Smooth muscle cell of the brain vasculature (primary cell): ENCODE data around the gene CMTM8.
"Not testable (repeated sequence)": the region's sequence is repeated elsewhere in the genome, so short reads cannot be mapped to it uniquely, and the experiment has no call there.

ENCODE experiments used
- DNase-seq: peaks from one replicate; pipeline ENCODE4 v3.0.0-alpha.2; 2012; ENCODE audit warnings: low read depth, low spot score

CMTM8 gene

DNA sequence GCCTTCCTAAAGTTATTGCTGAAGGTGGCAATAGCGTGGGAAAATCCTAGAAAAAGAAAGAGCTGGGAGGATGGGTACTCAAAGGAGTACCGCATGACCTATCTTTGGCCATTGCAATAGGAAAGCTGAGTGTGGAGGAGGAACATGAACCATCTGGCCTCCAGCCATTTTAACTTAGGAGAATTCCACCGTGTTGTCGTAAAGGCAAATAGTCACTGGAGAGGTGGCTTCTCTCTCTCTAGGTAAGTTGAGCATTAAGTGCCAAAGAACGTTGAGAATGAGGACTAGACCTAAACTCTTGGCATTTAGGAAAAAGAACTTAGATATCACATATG lies 137.1 kb downstream of the CMTM8 start:
- no peak for DNase-seq

DNA sequence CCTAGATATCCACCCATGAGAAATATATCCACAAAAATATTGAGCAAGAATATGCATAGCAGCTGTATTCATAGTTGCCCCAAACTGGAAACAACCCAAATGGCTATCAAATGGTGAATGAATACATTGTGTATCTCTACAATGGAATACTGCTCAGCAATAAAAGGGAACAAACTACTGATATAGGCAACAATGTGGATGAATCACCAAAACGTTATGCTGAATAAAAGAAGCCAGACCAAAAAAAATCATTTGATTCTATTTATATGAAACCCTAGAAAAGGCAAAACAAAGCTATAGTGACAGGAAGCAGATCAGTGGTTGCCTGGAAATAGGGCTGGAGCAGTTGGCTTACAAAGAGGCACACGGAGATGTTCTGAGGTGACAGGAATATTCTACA lies 137.6 kb downstream of the CMTM8 start:
- no peak for DNase-seq

DNA sequence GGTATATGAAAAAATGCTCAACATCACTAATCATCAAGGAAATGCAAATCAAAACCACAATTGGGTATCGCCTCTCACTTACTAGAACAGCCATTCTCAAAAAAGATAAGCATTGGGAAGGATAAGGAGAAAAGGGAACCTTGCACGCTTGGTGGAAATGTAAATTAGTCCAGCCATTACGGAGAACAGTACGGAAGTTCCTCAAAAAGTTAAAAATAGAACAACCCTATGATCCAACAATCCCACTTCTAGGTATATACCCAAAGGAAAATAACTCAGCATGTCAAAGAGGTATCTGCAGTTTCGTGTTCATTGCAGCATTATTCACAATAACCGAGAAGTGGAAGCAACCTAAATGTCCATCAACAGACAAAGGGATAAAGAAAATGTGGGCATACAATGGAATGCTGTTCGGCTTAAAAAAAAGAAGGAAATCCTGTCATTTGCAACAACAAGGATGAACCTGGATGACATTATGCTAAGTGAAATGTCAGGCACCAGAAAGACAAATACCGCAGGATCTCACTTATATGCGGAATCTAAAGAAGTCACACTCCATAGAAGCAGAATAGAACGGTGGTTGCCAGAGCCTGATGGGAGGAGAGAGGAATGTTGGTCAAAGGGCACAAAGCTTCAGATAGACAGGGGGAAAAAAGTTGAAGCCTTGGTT lies 141.5 kb downstream of the CMTM8 start:
- DNase-seq, result no peak

DNA sequence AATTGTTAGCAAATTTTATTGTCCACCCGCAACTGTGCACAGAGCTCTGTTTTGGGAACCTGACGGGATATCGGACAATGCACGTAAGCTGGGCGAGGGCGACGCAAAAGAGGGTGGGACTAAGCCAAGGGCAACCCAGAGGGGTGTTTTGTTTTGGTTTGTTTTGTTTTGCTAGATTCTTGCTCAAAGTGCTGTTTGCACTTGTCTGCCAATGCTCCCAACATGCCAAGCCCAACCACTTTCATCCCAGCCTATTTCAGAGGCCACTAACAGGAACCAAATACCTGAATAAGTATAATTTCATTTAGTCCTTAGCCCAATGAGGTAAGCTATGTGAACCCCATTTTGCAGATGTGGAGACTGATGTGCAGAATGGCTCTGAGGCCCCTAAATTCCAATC lies 143.4 kb downstream of the CMTM8 start:
- DNase-seq, result no peak

DNA sequence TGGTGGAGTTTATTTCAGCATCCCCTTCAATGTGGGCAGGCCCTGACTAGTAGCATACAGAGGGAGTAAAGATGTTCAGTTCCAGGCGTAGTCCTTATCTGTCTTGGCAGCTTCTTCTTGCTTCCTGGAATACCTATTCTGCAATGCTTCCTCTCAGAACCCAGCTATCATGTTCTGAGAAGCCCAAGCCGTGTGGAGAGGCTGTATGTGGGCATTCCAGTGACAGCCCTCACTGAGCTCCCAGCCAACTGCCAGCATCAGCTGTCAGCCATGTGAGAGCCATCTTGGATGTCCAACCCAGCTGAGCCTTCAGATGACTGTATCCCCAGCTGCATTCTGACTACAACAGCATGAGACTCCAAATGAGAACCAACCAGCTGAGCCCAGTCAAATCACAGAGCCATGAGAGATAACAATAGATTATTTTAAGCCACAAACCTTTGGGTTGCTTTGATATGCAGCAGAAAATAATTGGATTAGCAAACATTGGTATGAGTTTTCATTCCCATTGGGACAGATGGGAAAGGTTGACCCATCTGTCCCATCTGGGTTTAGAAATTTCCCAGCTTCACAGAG lies 144.7 kb downstream of the CMTM8 start:
- DNase-seq, result no peak

DNA sequence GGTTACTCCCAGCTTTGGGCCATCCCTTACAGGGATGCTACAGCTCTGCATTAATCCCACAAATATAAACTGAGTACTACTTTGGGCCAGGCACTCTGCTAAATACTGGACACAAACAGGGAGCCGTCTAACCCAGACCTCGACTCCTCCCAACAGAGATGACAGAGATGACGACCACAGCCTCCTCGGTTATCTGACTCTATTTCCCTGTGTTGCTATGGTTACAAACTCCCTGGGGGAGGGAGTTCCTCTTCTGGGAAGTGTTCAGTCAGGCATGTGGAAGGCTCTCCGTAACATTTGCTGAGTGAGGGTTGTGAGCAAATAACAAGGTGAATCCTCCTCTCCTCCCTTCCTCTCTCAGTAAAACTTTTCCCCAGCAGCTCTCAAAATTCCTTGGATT lies 146.5 kb downstream of the CMTM8 start:
- no peak for DNase-seq

DNA sequence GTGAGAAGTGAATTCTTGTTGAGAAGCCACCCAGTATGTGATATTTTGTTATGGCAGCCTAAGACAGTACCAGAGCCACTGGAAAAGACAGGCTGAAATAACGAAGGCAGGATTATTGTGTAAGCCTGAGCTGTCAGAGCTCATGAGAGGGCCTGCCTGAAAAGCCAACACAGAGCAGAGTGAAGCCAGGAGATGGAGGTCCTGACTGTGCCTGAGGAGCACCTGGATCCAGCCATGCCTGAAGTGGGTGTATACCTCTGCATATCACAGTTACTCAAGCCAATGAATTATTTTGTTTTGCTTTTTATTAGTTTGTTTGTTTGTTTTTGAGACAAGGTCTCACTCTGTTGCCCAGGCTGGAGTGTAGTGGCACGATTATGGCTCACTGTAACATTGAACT lies 149.0 kb downstream of the CMTM8 start:
- DNase-seq, result no peak

DNA sequence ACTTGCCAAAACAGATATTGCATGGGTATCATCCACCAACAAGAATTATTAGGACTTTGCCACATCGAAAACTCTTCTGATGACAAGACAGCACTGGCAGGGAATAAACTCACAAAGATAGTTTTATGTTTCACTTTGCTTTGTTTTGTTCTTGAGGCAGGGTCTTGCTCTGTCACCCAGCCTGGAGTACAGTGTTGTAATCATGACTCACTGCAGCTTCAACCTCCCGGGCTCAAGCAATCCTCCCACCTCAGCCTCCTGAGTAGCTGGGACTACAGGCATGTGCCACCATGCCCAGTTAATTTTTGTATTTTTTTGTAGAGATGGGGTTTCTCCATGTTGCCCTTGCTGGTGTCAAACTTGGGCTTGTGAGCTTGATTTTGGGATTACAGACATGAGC lies 151.1 kb downstream of the CMTM8 start:
- not testable (repeated sequence) for DNase-seq

DNA sequence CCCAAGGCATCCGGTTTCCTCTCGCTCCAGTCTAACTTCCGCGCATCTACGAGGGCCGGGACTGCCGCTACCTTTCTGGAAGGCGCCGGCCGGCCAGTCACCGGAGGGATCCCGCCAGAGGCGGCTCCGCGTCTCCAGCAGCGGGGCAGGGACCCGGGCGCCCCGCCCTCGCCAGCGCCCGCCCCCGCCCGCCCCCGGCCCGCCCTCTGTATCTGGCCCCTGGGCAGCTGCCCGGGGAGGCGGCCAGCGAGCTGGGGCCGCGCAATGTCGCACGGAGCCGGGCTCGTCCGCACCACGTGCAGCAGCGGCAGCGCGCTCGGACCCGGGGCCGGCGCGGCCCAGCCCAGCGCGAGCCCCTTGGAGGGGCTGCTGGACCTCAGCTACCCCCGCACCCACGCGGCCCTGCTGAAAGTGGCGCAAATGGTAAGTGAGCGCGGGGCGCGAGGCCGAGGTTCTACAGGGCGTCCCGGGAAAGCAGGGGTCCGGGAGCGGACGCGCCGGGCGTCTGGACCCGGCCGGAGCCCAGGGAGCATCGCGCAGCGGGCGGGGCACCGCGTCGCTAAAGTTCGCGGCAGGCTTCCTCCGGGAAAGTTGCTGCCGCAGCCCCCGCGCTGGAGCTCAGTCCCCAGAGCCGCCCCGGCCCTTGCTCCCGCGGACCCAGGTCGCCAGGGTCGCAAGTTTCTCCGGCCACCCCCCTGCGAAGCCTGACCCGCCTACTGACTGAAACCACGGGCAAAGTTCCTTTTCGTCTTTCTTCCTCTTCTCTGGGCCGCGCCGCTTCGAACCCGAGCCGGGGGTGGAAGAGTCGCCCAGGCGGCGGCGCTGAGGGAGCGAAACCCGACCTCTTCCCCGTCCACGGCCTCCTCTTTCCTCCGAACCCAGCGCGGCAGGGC lies 153.4 kb downstream of the CMTM8 start, which contains the start of gene CMTM7:
Gene CMTM7 (plus strand): TSS at position 211 of the 893 bp plus-strand sequence. CDS start 54 bp downstream, at position 265.
- no peak for DNase-seq

DNA sequence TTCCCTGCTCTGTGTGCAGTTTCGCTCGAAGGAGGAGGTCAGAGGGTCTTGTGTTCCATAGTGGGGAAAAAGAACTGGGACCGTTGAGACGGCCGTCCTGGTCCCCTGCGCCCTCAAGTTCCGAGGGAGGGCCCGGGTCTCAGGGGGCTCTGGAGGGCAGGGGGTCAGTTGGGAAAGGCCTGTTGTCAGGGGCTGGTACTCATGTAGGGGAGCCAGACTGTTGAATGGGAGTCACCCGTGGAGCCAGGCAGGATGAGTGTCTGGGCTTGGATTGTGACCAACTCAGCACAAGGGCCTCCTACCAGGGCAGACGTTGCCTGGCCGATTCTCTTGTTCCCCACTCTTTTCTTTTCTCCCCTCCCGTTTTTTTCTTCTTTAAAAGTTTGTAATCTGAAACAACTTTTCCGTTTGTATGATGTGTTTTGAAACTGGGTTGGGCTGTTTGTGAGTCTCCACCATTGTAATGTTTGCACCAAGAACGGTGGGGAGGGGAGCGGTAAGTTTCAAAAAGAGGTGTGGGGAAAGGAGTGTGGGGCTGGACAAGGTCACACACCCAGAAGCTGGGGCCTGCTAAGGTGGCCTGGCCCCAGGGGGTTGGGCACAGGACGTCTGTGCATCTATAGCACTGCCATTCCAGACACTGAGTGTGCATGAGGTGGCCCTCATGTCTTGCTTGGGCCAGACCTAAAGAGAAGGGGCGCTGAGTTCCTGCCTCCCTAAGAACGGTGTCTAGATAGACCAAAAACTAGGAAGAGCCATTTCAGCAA lies 154.2 kb downstream of the CMTM8 start:
- no peak for DNase-seq

DNA sequence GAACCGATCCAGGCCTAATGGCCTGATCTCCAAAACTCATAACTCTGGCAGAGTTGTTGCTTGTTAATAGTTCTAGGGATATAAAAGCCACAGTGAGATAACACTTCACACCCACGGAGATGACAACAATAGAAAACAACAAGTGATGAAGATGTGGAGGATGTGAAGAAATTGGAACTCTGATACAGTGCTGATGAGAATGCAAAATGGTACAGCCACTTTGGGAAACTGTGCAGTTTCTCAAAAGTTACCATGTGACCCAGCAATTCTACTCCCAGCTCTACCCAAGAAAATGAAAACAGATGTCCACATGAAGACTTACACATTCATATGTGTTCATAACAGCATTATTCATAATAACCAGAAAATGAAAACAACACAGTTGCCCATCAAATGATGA lies 157.0 kb downstream of the CMTM8 start:
- DNase-seq, result no peak

DNA sequence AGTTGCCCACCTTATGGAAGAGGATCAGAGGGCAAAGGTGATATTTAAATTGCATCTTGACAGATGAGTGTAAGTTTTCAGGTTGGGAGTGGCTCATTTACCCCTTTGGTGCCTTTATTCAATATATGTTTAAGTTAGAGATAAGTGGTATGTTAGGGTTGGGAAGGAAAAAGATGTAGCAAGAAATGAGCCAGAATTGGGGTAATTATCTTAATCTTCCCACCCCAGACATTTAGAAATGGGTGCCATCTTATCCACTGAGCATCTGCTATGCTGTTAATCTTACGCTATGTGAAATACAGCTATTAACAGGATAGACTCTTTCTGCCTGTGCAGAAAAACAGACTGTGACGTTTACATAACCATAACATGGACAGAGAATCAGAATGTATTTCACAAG lies 159.5 kb downstream of the CMTM8 start:
- no peak for DNase-seq

DNA sequence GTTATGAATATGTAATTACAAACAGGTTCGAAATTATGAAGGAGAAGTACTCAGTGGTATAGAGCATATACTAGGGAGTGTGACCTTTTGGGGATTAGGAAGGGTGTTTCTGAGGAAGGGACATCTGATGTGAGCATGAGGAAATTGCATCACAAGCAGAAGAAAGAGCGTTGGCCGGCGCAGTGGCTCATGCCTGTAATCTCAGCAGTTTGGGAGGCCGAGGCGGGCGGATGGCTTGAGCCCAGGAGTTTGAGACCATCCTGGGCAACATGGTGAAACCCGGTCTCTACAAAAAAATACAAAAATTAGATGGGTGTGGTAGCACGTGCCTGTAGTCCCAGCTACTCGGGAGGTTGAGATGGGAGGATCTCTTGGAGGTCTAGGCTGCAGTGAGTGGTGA lies 160.1 kb downstream of the CMTM8 start:
- DNase-seq, result no peak

DNA sequence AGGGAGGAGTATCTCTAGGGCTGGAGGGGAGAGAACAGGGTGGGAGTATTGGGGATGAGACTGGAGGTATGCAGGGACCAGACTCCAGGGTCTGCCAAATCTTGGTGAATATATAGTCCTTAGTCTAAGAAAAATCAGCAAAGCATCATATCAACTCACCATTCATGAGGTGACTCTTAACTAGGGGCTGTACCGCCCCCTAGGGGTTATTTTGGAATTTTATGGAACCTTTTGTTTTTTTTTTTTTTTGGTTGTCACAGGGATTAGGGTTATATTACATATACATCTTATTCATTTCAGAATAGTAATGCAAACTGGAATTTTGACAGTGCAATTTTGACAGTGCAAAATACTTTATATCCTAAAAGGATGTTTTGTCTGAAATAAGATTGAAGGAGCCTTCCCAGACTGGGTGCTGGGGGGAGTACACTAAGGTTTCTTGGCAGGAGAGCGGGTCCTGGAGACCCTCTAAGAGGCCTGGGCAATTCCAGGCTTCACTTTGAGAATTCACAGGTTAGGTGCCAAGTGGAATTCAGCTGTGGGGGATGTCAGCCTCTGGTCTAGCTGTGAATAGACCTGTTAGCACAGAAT lies 160.6 kb downstream of the CMTM8 start:
- DNase-seq, result no peak

DNA sequence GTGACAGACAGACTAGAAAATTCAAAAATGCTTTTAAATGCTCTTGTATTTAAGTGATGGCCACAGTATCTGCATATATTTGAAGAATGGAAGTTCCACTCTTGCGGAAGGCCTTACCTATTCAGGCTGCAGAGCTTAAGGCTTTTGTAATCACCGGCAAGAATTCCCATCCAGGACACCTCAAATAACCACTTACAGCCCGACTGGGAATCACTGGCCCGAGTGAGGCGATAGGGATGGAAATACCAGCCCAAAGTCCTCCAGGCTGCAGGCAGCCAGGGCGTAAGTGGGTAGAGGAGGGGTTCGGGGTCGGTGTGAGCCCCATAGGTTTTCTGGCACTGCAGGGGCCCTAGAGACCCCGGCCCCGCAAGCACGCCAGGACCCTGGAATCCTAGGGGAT lies 162.6 kb downstream of the CMTM8 start:
- no peak for DNase-seq

DNA sequence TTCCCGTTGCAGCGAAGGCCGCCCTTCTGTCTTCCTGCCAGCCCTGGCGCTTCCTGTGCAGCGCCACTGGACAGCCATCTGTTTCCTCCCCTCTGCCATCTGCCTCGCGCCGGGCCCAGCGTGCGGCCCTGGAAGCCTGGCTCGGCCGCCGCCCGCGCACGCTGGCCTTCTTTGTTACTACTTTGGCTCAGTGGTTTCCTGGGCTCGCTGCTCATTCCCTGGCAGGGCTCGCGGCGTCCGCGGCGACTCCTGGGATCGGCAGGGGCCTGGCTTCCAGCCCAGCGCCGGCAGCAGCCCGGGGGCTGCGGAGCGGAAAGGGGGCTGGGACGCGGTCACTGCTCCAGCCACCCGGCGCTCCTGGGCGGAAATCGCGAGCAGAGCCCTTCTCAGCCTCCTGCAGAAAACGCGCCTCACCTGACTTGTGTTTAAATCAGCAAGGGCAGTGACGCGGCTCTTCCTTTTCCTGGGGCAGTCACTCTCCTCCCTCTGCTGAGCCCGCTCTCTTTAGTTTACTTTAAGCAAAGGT lies 163.1 kb downstream of the CMTM8 start:
- DNase-seq, result peak; percentile 43

DNA sequence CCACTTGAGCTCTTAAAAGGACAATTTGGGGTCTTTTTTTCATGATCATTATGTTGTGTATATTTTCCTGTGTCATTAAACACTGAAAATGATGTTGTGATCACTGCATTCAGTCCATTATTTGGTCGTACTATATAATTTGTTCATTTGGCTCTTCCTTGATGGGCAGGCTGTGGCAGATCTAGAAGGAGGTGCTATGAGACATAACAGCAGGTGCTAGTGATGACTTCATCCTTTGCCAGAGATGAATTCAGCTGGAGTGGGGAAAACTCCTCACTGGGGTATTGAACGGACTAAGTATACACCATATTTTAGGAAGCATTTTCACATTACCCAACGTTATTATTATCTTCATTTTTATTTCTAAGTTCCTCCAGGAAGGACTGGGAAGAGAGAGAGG lies 165.2 kb downstream of the CMTM8 start:
- DNase-seq, result no peak

DNA sequence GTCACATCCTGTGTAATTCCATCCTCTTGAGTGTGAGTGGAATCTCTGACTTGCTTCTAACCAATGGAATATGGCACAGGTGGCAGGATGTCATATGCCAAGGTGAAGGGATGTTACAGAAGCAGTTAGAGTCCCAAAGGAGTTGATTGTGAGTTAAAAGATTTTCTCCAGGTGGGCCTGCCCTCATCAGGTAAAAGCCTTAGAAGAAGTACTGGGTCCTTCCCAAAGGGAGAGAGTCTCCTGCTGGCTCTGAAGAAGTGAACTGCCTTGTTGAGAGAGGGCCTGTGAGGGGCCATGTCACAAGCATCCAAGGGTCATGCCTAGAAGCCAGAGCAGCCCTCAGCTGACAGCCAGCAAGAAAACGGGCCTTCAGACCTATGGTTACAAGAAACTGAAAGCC lies 166.2 kb downstream of the CMTM8 start:
- DNase-seq, result no peak

DNA sequence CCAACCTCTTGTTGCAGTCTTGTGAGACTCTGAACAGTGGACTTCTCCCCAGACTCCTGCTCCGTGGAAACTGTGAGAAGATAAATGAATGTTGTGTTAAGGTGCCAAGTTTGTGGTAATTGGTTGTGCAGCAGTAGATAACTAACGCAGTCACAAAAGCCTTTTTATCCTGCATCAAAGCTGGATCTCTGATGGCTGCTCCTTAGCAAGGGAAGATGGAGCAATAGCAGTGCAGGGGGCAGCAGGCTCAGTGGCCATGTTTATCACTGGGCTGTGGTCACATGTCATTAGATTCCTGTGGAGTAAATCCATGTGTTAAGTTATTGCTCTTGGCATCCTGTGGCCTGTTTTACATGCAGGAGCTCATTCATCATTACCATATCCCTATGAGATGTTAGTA lies 166.7 kb downstream of the CMTM8 start:
- DNase-seq, result no peak

DNA sequence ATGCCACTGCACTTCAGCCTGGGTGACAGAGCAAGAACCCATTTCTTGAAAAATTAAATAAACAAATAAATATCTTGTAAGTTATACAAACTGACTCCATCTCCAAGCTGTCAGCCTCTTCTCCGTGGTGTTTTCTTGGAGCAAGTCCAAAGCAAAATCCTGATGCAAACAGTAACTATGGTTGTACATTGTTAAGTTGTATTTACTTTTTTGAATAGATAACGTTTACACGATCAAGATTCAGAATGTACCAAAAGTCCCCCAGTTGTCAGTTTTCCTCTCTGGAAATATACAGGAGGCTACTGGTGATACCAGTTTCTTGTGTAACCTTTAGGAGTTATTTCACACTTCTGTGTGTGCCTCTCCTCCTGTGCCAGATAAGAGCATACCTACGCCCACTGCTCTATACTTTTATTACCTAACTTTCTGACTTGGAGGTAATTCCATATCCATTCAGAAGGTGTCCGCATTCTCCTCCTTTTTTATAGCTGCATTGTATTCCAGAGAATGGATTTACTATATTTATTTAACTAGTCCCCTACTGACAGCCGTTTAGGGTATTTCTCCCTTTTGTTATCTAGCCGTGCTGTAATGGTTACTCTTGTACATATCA lies 167.3 kb downstream of the CMTM8 start:
- no peak for DNase-seq
